Activated CD8-positive, alpha-beta memory T cell treated with anti-CD3 and anti-CD28 coated beads, Interleukin-2, amount 50 U/mL, for 1 hour (primary cell): ENCODE results near the gene ADAMTSL4.

Source experiments
- DNase-seq: peaks from one replicate; pipeline ENCODE4 v3.0.0-alpha.2; 2020; ENCODE audit errors: extremely low read depth

Gene ADAMTSL4

GRCh38 chr1:150534002-150534401 is 15.2 kb upstream of the ADAMTSL4 start:
- DNase-seq, result no peak

GRCh38 chr1:150535511-150536287 is 13.5 kb upstream of the ADAMTSL4 start:
- no peak for DNase-seq

GRCh38 chr1:150536836-150537731 is 12.1 kb upstream of the ADAMTSL4 start:
- DNase-seq, result no peak

- DNase-seq, result no peak
Observed at GRCh38 chr1:150537732-150538684, 11.2 kb upstream of the ADAMTSL4 start.

- no peak for DNase-seq
Observed at GRCh38 chr1:150543500-150544143, 5.6 kb upstream of the ADAMTSL4 start.

GRCh38 chr1:150544204-150544603 is 5.0 kb upstream of the ADAMTSL4 start:
- DNase-seq, result no peak

GRCh38 chr1:150545486-150546032 is 3.6 kb upstream of the ADAMTSL4 start:
- no peak for DNase-seq

GRCh38 chr1:150546294-150546937 is 2.8 kb upstream of the ADAMTSL4 start:
- no peak for DNase-seq

GRCh38 chr1:150548324-150548631 is 930 bp upstream of the ADAMTSL4 start:
- no peak for DNase-seq

GRCh38 chr1:150549496-150550221 is 451 bp downstream of the ADAMTSL4 start:
- no peak for DNase-seq

GRCh38 chr1:150550222-150551050 is 1.2 kb downstream of the ADAMTSL4 start:
- DNase-seq, result no peak

GRCh38 chr1:150551051-150551783 is 2.0 kb downstream of the ADAMTSL4 start:
- DNase-seq, result no peak

GRCh38 chr1:150551784-150552127 is 2.5 kb downstream of the ADAMTSL4 start:
- DNase-seq, result no peak

GRCh38 chr1:150552128-150552910 is 3.1 kb downstream of the ADAMTSL4 start:
- DNase-seq, result no peak

GRCh38 chr1:150552911-150553289 is 3.7 kb downstream of the ADAMTSL4 start:
- DNase-seq, result no peak

- no peak for DNase-seq
Observed at GRCh38 chr1:150553392-150554085, 4.3 kb downstream of the ADAMTSL4 start.

- no peak for DNase-seq
Observed at GRCh38 chr1:150554086-150554452, 4.9 kb downstream of the ADAMTSL4 start.
